HPDE6-E6E7 (cell line): ENCODE measurements around the gene ZNF77.
"Not testable (repeated sequence)": the region's sequence is repeated elsewhere in the genome, so short reads cannot be mapped to it uniquely, and the experiment has no call there.

Source experiments
- DNase-seq: peaks from one replicate; pipeline ENCODE4 v3.0.0; 2011; ENCODE audit warnings: missing footprints; ENCODE audit errors: extremely low spot score

Gene ZNF77

DNA sequence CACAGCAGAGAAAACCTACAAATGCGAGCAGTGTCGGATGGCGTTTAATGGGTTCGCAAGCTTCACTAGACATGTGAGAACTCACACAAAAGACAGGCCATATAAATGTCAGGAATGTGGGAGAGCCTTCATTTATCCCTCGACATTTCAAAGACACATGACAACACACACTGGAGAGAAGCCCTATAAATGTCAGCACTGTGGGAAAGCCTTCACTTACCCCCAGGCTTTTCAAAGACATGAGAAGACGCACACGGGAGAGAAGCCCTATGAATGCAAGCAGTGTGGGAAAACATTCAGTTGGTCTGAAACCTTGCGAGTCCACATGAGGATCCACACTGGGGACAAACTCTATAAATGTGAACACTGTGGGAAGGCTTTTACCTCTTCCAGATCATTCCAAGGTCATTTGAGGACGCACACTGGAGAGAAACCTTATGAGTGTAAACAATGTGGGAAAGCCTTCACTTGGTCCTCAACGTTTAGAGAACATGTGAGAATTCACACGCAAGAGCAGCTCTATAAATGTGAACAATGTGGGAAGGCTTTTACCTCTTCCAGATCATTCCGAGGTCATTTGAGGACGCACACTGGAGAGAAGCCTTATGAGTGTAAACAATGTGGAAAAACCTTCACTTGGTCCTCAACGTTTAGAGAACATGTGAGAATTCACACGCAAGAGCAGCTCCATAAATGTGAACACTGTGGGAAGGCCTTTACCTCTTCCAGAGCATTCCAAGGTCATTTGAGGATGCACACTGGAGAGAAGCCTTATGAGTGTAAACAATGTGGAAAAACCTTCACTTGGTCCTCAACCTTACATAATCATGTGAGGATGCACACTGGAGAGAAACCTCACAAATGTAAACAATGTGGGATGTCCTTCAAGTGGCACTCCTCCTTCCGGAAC lies 27.2 kb downstream of the ZNF77 start:
- DNase-seq = no peak

DNA sequence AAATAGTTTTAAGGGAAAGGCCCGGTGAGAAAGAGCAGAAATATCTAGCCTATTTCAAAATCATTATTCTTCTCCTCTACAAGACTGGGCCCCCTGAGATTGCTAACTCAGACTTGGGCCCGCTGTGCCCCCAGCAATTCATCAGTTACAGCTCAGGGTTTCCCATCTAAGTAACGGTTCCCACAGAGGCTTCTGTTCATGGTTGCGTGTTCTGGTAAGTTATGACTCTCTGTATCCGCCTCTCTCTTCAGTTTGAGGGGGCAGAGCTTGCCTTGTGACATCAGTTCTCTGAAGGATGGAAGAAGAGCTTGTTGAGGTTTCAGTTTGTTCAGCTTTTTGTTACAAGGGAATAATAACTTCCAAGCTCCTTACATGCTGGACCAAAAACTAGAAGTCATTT lies 32.5 kb downstream of the ZNF77 start:
- DNase-seq = no peak

GRCh38 chr19:2906631-2907195 lies 38.1 kb downstream of the ZNF77 start:
- DNase-seq = no peak

GRCh38 chr19:2905918-2906519 lies 38.8 kb downstream of the ZNF77 start:
- no peak for DNase-seq

- DNase-seq = not testable (repeated sequence)
Measured at GRCh38 chr19:2903326-2903725, 41.4 kb downstream of the ZNF77 start.

DNA sequence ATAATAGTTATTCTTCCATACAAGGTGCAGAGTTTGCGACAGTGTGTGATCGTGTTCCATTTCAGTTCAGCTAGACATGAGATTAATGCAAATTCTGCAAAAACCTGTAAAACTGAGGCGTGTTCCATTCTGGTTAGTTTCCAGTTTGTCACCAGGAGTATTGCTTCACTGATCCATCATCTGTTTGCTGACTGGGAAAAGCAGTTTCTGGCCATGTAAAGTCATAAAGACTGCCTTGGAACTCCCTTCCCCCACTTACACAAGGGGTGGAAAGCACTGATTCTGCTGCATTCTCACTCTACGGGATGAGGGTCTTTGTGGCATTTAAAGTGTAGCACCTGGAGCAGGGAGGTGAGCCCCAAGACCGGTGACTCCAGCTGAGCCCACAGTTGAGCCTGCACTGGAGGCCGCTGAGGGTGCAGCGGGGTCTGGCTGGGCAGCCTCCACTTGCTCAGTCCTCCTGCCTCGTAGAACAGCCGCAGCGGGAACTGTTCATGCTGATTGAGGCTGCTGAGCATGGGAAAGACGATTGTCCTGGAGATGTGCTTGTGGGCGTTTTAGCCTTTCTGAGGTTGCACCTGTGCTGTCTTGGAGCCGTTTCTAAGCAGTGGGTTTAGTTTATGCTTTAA lies 42.1 kb downstream of the ZNF77 start:
- no peak for DNase-seq

DNA sequence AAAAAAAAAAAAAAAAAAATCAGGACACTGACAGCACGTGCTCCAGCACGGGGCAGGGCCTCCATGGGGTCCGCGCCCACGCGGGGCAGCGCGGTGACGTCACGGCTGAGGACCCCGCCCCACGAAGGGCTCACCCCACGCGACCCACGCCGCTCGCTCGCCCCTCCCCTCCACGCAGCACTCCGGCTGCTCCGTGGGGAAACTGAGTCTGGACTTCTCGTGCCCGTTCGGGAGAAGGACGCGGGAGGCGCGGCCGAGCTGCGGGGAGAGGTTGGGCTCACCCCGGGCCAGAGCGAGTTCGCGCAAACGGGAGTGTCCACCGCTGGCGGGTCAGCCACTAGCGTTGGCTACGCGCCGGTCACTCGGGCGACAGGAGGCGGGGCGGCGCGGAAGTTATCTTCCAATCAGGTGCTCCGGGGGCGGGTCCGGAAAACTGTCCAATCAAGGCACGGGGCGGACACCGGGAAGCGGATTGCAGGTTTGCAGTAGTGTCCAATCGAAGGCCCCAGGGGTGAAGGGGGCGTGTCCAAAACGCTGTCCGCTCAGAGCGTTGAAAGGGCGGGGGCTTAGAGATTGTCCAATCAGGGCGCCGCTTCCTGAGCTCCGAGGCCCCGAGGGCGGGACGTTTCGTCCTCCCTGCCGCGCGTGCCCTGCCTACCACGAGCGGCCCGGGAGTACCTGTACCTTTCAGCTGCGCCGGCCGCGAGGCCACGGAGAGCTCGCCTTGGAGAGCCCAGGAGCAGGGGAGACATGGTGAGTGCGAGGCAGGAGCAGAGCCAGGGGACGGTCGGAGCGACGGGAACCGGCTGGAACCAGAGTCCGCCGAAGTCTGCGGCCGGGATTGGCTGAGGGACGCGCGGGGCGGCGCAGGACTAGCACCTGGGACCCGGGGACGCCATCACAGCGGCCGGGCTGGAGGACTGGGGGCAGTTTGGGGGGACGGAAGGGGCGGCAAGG lies 44.2 kb downstream of the ZNF77 start, which contains the start of gene ZNF57:
TSS of gene ZNF57 (plus strand) at position 633 of the 957 bp plus-strand sequence. CDS start at position 751, 118 bp downstream.
- peak; percentile 99 for DNase-seq

- DNase-seq = no peak
Measured at GRCh38 chr19:2896694-2897093, 48.1 kb downstream of the ZNF77 start.

GRCh38 chr19:2890531-2890930 lies 54.2 kb downstream of the ZNF77 start:
- DNase-seq = not testable (repeated sequence)

GRCh38 chr19:2888731-2889224 lies 56.0 kb downstream of the ZNF77 start:
- no peak for DNase-seq

- DNase-seq = peak; percentile 49
Measured at GRCh38 chr19:2887391-2887914, 57.3 kb downstream of the ZNF77 start.

DNA sequence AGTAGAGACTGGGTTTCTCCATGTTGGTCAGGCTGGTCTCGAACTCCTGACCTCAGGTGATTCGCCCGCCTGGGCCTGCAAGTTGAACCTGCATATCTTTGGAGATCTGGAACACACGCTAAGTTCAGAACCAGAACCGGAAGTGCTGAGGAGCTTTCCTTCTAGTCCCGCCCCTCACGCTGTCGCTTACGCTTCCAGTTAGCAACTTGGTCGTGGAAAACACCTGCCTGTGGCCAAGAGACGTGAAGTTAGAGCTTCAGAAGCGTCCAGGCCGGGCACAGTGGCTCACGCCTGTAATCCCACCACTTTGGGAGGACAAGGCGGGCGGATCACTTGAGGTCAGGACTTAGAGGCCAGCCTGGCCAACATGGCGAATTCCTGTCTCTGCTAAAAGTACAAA lies 59.0 kb downstream of the ZNF77 start:
- no peak for DNase-seq

GRCh38 chr19:2883686-2884439 lies 60.9 kb downstream of the ZNF77 start:
- no peak for DNase-seq
